GM19025 (cell line): Measurements from ENCODE around the gene SNAP29.
"Not testable (repeated sequence)": the region's sequence is repeated elsewhere in the genome, so short reads cannot be mapped to it uniquely, and the experiment has no call there.

ENCODE experiments used
- ATAC-seq: cut with Tn5 transposase; IDR thresholded peaks from one replicate; pipeline ENCODE4 v1.9.1; 2021; ENCODE audit warnings: mild to moderate bottlenecking, low read depth, moderate library complexity; ENCODE audit not compliant: unreplicated experiment

Gene SNAP29

DNA sequence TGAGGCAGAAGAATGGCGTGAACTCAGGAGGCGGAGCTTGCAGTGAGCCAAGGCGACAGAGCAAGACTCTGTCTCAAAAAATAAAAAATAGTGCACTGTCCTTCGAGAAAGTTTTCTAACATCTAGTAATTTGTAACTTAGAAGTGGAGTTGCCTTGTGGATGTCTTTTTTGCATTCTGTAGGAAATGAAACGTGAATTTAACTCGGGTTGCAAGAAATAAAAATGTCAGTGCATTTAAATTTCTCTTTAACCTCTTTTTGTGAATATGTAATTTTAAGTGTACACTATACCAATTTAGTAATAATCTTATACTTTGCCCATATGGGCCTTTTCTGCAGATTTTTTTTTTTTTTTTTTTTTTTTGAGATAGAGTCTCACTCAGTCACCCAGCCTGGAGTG lies 32.2 kb downstream of the SNAP29 start:
- ATAC-seq, result no peak

DNA sequence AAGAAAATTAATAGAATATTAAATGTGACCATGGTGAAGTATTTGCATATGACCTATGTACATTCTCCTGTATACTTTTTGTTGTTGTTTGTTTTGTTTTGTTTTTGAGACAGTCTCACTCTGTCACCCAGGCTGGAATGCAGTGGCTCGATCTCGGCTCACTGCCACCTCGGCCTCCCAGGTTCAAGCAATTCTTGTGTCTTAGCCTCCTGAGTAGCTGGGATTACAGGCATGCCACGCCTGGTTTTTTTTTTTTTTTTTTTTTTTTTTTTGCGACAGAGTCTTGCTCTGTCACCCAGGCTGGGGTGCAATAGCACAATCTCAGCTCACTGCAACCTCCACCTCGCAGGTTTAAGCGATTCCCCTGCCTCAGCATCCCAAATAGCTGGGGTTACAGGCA lies 38.9 kb downstream of the SNAP29 start:
- not testable (repeated sequence) for ATAC-seq

DNA sequence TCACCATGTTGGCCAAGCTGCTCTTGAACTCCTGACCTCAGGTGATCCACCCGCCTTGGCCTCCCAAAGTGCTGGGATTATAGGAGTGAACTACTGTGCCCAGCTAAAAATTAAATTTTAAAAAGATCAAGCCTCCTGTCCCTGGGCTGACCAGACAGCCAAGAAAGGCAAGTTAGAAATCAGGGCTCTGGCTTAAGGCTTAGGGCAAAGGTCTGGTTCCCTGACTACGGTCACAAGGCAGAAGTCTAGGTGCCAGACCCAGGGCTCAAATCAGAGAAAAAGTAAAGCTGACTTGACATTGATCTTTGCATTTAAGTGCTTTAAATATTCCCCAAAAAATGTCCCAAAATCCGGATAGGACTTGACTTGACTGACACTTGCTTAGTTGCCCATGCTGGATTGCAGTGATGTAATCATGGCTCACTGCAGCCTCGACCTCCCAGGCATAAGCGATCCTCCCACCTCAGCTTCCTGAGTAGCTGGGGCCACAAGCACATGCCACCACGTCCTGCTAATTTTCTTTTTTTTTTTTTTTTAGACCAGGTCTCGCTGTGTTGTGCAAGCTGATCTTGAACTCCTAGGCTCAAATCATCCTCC lies 41.1 kb downstream of the SNAP29 start:
- no peak for ATAC-seq

DNA sequence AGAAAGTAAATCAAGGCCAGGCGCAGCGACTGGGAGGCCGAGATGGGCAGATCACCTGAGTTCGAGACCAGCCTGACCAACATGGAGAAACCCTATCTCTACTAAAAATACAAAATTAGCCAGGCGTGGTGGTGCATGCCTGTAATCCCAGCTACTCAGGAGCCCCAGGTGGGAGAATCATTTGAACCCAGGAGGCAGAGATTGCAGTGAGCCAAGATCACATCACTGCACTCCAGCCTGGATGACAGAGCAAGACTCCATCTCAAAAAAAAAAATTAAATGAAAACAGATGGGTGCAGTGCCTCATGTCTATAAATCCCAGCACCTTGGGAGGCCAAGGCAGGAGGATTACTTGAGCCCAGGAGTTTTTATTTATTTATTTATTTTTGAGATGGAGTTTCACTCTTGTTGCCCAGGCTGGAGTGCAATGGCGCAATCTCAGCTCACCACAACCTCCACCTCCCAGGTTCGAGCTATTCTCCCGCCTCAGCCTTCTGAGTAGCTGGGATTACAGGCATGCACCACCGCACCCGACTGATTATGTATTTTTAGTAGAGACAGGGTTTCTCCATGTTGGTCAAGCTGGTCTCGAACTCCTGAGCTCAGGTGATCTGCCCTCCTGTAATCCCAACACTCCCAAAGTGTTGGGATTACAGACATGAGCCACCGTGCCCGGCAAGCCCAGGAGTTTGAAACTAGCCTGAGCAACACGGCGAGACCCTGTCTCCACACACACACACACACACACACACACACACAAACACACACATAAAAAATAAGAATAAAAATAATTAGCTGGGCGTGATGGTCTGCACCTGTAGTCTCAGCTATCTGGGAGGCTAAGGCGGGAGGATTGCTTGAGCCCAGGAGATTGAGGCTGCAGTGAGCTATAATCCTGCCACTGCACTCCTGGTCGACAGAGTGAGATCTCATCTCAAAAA lies 42.6 kb downstream of the SNAP29 start:
- ATAC-seq, result not testable (repeated sequence)

DNA sequence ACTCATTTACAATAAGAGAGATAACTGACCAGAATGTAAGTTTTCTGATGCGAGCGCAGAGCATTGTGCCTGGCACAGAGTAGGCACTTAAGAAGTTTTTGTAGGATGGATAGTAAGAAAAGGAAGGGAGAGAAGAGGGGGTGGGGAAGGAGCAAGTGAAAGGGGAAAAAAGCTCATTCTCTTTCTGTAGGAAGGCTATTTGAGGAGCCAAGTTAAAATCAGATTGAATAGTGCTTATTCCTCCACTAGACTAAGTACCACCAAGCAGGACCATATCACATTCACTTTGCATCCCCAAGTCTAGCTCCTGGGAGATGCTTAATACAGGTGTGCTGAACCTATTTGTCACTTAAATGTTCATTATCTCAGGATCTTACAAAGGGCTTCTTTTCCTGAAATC lies 44.3 kb downstream of the SNAP29 start:
- ATAC-seq, result no peak

DNA sequence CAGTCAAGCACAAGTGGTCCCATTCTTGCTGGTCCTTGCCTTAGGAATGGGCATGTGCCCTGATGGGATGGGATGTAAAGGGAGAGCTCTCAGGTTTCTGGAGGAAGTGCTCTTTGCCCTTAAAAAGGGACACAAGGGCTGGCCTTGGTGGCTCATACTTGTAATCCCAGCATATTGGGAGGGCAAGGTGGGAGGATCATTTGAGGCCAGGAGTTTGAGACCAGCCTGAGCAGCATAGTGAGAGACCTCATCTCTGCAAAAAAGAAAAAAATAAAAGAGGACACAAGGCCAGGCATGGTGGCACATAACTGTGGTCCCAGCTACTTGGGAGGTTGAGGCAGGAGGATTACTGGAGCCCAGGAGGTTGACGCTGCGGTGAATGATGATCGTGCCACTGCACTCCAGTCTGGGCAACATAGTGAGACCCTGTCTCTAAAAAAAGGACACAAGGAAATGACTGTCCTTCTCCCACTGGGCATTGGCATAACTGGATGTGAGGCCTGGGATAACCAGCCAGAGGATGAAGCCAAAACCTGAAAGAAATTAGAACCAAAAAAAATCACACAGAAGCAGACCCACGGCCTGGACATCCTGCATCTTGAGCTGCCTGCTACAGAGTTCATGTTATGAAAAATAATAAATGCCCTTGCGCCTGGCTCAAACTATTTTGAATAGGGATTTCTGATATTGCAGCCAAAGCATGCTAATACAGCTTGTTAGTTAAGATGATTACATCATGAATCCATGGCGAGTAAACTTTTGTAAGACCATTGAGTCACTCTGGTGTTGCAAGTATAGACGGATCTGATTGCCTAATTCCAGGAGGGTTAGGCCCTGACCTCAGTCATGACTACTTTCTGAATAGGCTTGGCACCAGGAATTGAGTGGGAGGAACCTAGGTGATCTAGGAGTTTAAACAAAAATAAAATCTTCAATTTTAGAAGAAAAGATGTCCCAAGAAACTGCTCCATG lies 45.5 kb downstream of the SNAP29 start:
- ATAC-seq, result no peak

DNA sequence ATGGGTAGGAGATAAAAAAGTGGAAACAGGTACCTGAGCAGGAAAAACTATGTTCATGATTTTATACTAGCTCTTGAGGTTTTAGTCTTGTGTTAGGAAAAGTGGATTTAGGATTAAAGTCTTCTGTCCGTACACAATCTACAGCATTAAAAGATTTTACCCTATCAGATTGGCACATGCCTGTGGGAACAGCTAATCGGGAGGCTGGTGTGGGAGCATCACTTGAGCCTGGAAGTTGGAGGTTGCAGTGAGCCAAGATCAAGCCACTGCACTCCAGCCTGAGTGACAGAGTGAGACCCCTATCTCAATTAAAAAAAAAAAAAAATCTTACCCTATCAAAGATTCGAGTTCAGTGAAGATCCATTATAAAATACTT lies 46.2 kb downstream of the SNAP29 start:
- no peak for ATAC-seq

DNA sequence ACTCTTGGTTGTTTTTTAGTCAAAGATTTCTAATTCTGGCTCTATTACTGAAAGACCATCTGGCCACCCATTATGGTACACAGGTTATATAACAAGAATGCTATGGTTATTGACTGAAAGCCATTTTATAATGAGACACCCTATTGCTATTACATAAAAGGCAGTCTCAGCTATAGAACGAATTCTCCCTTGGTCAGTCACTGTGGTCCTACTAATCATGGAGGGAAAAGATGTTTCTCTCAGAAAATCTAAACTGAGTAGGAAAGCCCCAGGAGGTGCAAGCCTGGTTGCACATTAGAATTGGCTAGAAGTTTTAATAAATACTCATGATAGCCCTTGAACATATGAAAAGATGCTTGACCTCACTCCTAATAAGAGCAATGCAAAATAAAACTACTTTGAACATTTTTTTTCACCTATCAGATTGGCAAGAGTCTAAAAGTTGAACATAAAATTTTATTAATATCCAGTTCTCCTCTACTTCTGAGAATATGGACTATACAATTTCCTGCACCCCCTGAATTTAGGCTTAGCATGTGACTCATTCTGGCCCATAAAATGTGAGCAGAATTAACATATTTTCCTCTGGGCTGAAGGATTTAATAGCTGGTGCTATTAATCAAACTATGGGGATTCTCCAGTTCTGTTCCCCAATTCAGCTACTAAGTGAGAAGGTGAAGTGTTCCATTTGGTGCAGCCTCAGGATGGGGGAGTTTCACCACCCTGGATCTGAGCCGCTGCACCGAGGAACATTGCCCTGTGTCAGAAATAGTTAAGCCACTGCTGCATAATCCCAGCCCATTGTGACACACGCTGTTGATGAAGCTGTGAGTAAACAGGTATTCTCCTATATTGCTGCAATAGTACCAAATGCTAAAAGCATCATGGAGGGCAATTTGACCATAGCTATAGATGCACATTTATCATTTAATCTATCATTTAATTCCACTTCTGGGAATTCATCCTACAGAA lies 46.9 kb downstream of the SNAP29 start:
- no peak for ATAC-seq

DNA sequence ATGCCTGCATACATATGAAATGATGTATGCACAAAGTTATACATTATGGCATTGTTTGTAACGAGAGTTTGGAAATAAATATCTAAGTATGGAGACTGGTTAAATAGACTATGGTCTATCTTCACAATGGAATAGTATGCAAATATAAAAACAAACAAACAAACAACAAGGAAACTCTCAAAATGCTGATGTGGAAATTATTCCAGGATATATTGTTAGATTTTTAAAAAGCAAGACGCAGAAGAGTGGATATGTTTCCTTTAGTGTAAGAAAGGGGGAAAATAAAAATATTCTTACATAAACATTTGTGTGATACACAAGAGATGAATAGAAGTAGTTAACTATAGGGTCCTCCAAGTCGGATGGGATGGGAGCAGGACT lies 47.6 kb downstream of the SNAP29 start:
- no peak for ATAC-seq

DNA sequence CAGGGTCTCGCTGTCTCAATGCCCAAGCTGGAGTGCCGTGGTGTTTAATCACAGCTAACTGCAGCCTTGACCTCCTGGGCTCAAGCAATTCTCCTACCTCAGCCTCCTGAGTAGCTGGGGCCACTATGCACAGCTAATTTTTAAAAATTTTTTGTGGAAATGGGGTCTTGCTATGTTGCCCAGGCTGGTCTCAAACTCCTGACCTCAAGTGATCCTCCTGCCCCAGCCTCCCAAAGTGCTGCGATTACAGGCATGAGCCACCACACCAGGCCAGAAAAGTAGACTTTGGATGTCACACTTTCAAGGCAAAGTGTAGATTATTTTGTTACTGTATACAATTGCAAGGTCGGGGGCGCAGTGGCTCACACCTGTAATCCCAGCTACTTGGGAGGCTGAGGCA lies 49.9 kb downstream of the SNAP29 start:
- not testable (repeated sequence) for ATAC-seq

DNA sequence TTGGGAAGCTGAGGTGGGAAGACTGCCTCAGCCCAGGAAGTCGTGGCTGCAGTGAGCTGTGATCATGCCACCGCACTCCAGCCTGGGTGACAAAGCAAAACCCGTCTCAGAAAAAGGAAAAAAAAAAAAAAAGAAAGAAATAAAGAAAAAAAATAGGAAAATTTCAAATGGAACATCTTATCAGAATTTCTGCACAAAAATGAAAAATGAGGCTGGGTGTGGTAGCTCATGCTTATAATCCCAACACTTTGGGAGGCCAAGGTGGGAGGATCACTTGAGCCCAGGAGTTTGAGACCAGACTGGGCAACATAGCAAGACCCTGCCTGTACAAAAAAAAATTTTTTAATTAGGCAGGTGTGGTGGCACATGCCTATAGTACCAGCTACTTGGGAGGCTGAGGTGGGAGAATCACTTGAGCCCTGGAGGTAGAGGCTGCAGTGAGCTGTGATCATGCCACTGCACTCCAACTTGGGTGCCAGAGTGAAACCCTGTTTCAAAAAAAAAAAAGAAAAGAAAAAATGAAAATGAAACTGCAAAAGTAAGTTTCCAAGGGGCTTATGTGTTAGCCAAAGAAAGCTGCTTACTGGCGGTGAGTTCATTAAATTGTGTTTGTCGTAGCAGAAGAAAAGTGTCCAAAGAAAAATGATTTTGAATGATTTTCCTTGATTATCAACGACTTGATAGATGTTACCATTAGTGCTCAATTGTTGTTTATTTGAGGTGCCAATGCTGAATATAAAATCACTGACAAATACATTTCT lies 50.9 kb downstream of the SNAP29 start:
- no peak for ATAC-seq

DNA sequence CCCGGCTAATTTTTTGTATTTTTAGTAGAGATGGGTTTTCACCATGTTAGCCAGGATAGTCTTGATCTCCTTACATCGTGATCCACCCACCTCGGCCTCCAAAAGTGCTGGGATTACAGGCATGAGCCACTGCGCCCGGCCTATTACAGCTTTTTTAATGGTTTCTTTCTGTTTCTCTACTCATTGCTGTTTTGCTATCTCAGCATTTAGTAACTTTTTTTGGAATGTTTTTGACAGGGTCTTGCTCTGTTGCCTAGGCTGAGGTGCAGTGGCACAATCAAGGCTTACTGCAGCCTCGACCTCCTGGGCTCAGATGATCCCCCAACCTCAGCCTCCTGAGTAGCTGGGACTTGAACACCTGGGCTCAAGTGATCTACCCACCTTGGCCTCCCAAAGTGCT lies 53.7 kb downstream of the SNAP29 start:
- no peak for ATAC-seq

DNA sequence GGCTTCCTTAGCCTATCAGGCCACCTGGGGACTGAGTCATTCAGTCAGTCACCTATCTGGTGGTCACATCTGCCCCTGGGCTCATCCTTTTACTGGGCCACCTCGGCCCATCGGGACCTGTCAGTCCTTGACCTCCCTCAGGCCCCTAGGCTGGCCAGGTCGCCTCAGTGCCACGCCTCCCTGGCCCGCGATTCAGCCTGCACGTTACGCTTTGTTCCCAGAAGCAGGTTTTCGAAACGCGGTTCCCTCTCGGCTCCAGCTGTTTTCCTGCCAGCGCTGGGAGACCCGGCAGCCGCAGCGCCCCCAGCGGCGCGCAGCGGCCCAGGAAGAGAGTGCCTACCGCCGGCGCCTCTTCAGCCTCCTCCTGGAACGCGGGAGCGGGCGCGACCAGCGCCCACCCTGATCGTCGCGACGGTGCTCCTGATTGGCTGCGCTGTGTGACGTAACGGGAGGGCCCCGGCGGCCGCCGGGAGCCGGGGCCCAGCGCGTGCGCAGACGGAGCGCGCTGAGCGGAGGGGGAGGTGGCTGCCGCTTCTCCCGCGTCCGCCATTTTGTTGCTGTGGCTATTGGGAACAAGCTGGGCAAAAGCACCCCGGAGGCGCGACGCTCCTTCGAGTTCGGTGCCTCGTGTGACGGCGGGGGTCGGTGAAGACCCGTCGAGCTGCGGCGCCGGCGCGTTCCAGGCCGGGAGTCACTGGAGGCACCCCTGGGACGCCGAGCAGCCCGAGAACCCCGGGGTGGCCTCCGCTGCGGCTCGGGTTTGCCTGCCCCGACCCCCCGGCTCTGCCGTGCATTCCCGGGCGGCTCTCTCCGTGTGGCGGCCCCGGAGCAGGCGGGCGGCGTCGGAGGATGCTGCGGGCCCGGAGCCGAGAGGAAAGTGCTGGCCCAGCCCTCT lies 58.4 kb downstream of the SNAP29 start, which contains the start of gene CRKL:
CRKL (plus strand) TSS at position 492 of the 895 bp plus-strand sequence. CDS start 528 bp downstream, outside the sequence.
- ATAC-seq, result peak; percentile 96

DNA sequence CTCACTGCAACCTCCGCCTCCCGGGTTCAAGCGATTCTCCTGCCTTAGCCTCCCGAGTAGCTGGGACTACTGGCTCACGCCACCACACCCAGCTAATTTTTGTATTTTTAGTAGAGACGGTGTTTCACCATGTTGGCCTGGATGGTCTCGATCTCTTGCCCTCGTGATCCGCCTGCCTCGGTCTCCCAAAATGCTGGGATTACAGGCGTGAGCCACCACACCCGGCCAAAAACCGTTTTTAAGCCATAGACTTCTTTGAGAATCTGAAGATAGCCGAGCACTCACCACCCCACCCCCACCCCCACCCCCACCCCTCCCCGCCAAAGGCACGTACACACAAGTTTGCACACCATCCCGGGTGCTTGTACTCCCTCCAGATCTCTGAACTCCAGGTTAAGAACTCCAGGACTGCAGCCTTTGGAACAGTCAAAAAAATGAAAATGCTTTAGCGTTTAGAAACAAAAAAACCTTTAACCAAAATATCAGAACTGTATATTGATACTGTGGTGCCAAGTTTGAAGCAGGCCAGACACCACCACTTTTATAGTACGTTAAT lies 59.9 kb downstream of the SNAP29 start:
- no peak for ATAC-seq

DNA sequence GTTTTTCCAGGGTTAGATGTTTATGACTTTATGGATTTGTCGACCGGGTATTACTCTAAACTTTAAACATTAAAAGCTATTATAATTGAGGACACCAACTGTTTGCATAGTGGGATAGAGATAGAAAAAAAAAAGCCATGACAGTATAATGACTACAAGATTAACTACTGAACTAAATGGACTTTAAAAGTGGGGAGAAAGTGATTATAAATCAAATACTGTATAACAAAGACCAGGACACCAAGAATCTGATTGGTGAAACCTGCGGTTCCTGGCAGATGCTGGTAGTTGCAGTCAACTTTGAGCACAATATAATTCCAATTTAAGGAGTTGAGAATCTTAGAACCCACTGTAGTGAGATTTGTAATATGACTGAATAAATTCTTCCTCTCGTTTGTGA lies 60.9 kb downstream of the SNAP29 start:
- no peak for ATAC-seq

DNA sequence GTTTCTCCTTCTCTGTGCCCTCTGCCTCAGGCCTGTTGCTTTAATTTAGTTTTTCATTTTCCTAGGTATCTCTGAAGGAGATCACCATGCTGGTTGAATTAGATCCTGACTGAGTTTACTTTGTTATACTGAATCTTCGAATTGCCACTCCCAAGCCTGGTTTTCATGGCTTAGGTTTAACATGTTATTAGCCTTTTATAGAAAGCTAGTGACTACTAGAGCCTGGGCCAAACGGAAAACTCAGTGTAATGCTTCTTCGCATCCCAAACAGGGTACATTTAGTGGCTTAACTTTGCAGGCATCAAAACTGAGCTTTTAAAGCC lies 62.0 kb downstream of the SNAP29 start:
- no peak for ATAC-seq

DNA sequence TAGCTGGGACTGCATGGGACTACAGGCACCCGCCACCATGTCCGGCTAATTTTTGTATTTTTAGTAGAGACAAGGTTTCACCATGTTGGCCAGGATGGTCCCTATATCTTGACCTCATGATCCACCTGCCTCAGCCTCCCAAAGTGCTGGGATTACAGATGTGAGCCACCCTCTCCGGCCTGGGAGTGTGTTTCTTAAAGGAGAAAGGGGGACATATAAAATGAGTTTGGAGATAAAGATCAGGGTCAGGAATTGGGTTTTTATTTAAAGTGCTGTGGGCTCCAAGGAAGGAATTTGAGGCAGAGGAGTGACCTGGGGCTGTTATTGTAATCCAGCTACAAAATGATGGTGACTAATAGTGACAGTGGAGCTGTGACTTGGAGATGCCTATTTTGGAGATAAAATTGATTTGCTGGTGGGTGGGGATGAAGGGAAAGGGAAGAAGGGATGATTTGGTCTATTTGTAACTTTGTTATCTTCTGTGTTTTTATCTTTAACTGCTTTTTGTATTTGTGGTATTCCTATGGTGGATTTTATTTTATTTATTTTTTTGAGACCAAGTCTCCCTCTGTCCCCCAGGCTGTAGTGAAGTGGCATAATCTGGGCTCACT lies 63.4 kb downstream of the SNAP29 start:
- ATAC-seq, result no peak
